Ovary (tissue), 3 donors: ENCODE data around the gene MEP1A.

Experiments
- CTCF ChIP-seq, 3 donors: fragments of 450-650 bp in 2 of 3; fragments of 200-600 bp in 1 of 3; IDR thresholded peaks; one replicate each; pipeline versions ENCODE4 v1.5.1 to v1.8.0; 2016 to 2022; ENCODE audit warnings: antibody characterized with exemption in 3 of 3, mild to moderate bottlenecking in 1 of 3
- EP300 ChIP-seq: sonication (generic); formaldehyde crosslinking; IDR thresholded peaks from one replicate; pipeline ENCODE4 v1.6.1; 2017; ENCODE audit warnings: antibody characterized with exemption
- POLR2A ChIP-seq: fragments of 450-650 bp; IDR thresholded peaks from one replicate; pipeline ENCODE4 v1.6.1; 2017; ENCODE audit warnings: antibody characterized with exemption, mild to moderate bottlenecking, moderate library complexity
- donor health status: DM: no; HTN: no; CAD: no.

DNA sequence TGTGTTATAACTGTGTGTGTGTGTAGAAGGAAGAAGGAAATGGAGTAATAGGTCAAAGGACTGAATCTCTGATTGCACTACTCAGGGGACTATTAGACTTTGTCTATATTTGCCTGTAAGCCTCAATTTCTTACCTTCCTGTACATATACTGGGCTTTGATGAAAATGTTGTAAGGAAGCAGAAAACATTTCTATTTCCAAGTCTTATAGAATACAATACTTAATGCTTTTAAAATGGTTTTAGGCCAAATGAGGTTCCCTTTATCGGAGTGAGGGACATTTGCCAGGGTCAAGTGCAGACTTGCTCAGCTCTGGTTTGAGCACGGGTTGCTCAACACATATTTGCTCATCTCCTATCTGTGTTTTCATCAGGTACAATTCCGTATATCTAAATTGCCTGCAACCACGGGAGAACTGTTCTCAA is 28.3 kb downstream of the MEP1A start:
- TF ChIP-seq POLR2A (no peak), EP300 (no peak), CTCF (IDR thresholded peaks at IDR 0.05) (no peak)
